Measurements from ENCODE around the gene ACTL6B. TPM values are rescaled to one million over a fixed set of nuclear protein-coding genes. Genes with fewer than 3 reads are reported as not detected.

Gene ACTL6B
- total and polyA plus RNA-seq, 2 of the 8 experiments (the other 6 are each of a cell fraction or from before 2014, with no cell fraction given): 2.1 to 4.5 TPM

GRCh38 chr7:100602889-100603725 lies 53.1 kb downstream of the ACTL6B start (continued):
- TF ChIP-seq YY1 (IDR thresholded peaks at IDR 0.05; ENCODE audit: low read depth, low read length) (0 out of 2 replicates have a peak, but pooled peaks have one; percentile 34), GTF2F1 (IDR thresholded peaks at IDR 0.05; ENCODE audit: borderline replicate concordance, low read depth, low read length) (no peak), POLR2A (IDR thresholded peaks at IDR 0.05; ENCODE audit: control extremely low read depth in 1 of 2, low read depth in 2 of 2, low read length in 2 of 2) (peak in 1 of 2 experiments; percentile 43; a peak in 1 of 3 replicates), RFX5 (IDR thresholded peaks at IDR 0.05; ENCODE audit: borderline replicate concordance, low read depth, low read length) (no peak), EP300 (IDR thresholded peaks at IDR 0.05; ENCODE audit: borderline replicate concordance in 1 of 2, low read depth in 2 of 2, low read length in 2 of 2) (no peak; a peak in 1 of 3 replicates), POLR2AphosphoS5 (IDR thresholded peaks at IDR 0.05; ENCODE audit: low read depth, low read length) (peak; percentile 63), KDM4A (IDR thresholded peaks at IDR 0.05; ENCODE audit: low read depth, low read length, severe bottlenecking) (no peak), MAX (IDR thresholded peaks at IDR 0.05) (peak; percentile 96)
- TF ChIP-seq, protein P1, sequence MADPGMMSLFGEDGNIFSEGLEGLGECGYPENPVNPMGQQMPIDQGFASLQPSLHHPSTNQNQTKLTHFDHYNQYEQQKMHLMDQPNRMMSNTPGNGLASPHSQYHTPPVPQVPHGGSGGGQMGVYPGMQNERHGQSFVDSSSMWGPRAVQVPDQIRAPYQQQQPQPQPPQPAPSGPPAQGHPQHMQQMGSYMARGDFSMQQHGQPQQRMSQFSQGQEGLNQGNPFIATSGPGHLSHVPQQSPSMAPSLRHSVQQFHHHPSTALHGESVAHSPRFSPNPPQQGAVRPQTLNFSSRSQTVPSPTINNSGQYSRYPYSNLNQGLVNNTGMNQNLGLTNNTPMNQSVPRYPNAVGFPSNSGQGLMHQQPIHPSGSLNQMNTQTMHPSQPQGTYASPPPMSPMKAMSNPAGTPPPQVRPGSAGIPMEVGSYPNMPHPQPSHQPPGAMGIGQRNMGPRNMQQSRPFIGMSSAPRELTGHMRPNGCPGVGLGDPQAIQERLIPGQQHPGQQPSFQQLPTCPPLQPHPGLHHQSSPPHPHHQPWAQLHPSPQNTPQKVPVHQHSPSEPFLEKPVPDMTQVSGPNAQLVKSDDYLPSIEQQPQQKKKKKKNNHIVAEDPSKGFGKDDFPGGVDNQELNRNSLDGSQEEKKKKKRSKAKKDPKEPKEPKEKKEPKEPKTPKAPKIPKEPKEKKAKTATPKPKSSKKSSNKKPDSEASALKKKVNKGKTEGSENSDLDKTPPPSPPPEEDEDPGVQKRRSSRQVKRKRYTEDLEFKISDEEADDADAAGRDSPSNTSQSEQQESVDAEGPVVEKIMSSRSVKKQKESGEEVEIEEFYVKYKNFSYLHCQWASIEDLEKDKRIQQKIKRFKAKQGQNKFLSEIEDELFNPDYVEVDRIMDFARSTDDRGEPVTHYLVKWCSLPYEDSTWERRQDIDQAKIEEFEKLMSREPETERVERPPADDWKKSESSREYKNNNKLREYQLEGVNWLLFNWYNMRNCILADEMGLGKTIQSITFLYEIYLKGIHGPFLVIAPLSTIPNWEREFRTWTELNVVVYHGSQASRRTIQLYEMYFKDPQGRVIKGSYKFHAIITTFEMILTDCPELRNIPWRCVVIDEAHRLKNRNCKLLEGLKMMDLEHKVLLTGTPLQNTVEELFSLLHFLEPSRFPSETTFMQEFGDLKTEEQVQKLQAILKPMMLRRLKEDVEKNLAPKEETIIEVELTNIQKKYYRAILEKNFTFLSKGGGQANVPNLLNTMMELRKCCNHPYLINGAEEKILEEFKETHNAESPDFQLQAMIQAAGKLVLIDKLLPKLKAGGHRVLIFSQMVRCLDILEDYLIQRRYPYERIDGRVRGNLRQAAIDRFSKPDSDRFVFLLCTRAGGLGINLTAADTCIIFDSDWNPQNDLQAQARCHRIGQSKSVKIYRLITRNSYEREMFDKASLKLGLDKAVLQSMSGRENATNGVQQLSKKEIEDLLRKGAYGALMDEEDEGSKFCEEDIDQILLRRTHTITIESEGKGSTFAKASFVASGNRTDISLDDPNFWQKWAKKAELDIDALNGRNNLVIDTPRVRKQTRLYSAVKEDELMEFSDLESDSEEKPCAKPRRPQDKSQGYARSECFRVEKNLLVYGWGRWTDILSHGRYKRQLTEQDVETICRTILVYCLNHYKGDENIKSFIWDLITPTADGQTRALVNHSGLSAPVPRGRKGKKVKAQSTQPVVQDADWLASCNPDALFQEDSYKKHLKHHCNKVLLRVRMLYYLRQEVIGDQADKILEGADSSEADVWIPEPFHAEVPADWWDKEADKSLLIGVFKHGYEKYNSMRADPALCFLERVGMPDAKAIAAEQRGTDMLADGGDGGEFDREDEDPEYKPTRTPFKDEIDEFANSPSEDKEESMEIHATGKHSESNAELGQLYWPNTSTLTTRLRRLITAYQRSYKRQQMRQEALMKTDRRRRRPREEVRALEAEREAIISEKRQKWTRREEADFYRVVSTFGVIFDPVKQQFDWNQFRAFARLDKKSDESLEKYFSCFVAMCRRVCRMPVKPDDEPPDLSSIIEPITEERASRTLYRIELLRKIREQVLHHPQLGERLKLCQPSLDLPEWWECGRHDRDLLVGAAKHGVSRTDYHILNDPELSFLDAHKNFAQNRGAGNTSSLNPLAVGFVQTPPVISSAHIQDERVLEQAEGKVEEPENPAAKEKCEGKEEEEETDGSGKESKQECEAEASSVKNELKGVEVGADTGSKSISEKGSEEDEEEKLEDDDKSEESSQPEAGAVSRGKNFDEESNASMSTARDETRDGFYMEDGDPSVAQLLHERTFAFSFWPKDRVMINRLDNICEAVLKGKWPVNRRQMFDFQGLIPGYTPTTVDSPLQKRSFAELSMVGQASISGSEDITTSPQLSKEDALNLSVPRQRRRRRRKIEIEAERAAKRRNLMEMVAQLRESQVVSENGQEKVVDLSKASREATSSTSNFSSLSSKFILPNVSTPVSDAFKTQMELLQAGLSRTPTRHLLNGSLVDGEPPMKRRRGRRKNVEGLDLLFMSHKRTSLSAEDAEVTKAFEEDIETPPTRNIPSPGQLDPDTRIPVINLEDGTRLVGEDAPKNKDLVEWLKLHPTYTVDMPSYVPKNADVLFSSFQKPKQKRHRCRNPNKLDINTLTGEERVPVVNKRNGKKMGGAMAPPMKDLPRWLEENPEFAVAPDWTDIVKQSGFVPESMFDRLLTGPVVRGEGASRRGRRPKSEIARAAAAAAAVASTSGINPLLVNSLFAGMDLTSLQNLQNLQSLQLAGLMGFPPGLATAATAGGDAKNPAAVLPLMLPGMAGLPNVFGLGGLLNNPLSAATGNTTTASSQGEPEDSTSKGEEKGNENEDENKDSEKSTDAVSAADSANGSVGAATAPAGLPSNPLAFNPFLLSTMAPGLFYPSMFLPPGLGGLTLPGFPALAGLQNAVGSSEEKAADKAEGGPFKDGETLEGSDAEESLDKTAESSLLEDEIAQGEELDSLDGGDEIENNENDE (IDR thresholded peaks at IDR 0.05; ENCODE audit: insufficient replicate concordance, low read length): no peak

Measured in H1 (cell line).